Cardiac muscle cell (in vitro differentiated cells and primary cell): ENCODE data around the gene PCDHB4. TPM values are rescaled to one million over a fixed set of nuclear protein-coding genes. Genes with fewer than 3 reads are reported as not detected.
A peak's percentile ranks its signal among the peaks of the same experiment; 100 is the strongest.

Source experiments
- DNase-seq, 2 donors: peaks; one replicate each; pipeline versions ENCODE4 v3.0.0 to v3.0.0-alpha.2; 2010 to 2017; ENCODE audit warnings: low read depth in 1 of 2, low spot score in 1 of 2
- H3K27ac ChIP-seq: fragments of 200-600 bp; sonication (generic); 2 replicates; pipeline ENCODE4 v1.5.1; 2016
- H3K27me3 ChIP-seq: fragments of 200-600 bp; sonication (generic); 2 replicates; pipeline ENCODE4 v1.6.0; 2016; ENCODE audit warnings: control low read depth
- H3K36me3 ChIP-seq: fragments of 200-600 bp; sonication (generic); 2 replicates; pipeline ENCODE4 v1.5.1; 2016; ENCODE audit warnings: control low read depth
- H3K4me1 ChIP-seq: fragments of 200-600 bp; sonication (generic); 2 replicates; pipeline ENCODE4 v1.8.1; 2017; ENCODE audit warnings: low read depth, mild to moderate bottlenecking, mixed run types
- H3K4me3 ChIP-seq: fragments of 200-600 bp; sonication (generic); 2 replicates; pipeline ENCODE4 v1.5.1; 2016; ENCODE audit warnings: mild to moderate bottlenecking
- H3K9me3 ChIP-seq: fragments of 200-600 bp; sonication (generic); 2 replicates; pipeline ENCODE4 v1.5.1; 2017; ENCODE audit warnings: low read depth, mild to moderate bottlenecking, control low read depth
- polyA plus RNA-seq: library from polyadenylated mRNA; unstranded; fragments of >200 nt; fragmentation: Nextera tagmentation; extraction: Ambion mirVana; gene quantifications from 2 replicates; pipeline ENCODE4 v1.2.1, GENCODE V29; 2016
- total RNA-seq: library from RNA; depleted of rRNA; stranded (reverse); fragments of >200 nt; gene quantifications from 2 replicates; pipeline ENCODE4 v1.2.3, GENCODE V29; 2016
- TF ChIP-seq, protein P1 (sequence below): IDR thresholded peaks from 2 replicates; pipeline ENCODE4 v1.5.1; 2012; ENCODE audit warnings: low read depth, mild to moderate bottlenecking, low read length

Gene PCDHB4
- 2.6 and 5.2 TPM in 2 replicates for total RNA-seq
- polyA plus RNA-seq = 0.75 and 2.4 TPM in 2 replicates

DNA sequence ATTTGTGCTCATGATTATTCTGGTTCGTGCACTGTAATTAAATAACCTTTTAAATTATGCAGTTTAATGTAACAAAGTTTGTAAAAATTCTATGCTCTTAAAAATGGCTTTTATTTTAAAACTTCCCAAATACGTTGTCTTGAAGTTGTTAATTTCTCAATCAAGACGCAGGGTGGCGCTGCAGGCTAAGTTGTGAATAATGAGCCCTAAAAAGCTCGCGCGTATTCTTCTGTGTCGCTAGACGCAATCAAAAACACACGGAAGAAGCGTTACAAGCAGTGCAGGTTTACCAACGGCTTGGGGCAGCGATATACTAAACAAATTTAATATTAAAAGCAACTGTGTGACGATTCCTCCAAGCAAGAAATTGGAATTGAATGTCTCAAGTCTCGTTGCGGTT is at the start of gene PCDHB4:
Gene PCDHB4 (plus strand): TSS at position 256 of the 400 bp plus-strand sequence. CDS start 181 bp downstream, outside the sequence.
- Histone ChIP-seq H3K36me3 (no peaks in the 10 kb centered on the region), H3K4me3 (no peak within 1 kb of the TSS), H3K27ac (no peak within 1 kb of the TSS), H3K4me1 (no peaks in the 10 kb centered on the region), H3K27me3 (no peaks in the 10 kb centered on the region), H3K9me3 (no peaks in the 10 kb centered on the region)
- TF ChIP-seq, protein P1, sequence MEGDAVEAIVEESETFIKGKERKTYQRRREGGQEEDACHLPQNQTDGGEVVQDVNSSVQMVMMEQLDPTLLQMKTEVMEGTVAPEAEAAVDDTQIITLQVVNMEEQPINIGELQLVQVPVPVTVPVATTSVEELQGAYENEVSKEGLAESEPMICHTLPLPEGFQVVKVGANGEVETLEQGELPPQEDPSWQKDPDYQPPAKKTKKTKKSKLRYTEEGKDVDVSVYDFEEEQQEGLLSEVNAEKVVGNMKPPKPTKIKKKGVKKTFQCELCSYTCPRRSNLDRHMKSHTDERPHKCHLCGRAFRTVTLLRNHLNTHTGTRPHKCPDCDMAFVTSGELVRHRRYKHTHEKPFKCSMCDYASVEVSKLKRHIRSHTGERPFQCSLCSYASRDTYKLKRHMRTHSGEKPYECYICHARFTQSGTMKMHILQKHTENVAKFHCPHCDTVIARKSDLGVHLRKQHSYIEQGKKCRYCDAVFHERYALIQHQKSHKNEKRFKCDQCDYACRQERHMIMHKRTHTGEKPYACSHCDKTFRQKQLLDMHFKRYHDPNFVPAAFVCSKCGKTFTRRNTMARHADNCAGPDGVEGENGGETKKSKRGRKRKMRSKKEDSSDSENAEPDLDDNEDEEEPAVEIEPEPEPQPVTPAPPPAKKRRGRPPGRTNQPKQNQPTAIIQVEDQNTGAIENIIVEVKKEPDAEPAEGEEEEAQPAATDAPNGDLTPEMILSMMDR = no peak
- no peak for DNase-seq

DNA sequence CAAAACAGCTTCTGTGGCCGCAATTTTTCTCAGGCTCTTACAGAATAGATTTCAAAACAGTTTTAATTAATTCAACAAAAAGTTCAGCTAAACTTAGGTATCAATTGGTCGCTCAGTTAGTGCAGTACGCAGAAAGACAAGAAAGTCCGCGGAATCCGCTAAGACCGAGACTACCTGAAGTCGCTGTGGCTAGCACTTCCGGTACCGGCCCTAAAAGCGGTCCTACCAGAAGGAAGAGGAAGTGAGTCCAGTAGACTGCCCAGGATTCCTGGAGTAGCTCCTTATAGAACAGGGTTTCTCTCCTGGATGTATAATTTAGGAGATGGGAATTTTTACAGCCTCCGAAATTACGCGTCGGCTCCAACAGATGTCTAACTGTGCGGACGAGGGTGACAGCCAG is 43.8 kb upstream of the PCDHB4 start:
- DNase-seq = no peak
- Histone ChIP-seq H3K27ac (no peak overlapping the region), H3K4me3 (no peak overlapping the region), H3K4me1 (no peaks in the 10 kb centered on the region), H3K27me3 (peaks cover 33% of the 10 kb centered on the region), H3K9me3 (no peaks in the 10 kb centered on the region), H3K36me3 (no peaks in the 10 kb centered on the region)
- TF ChIP-seq, protein P1 = no peak

DNA sequence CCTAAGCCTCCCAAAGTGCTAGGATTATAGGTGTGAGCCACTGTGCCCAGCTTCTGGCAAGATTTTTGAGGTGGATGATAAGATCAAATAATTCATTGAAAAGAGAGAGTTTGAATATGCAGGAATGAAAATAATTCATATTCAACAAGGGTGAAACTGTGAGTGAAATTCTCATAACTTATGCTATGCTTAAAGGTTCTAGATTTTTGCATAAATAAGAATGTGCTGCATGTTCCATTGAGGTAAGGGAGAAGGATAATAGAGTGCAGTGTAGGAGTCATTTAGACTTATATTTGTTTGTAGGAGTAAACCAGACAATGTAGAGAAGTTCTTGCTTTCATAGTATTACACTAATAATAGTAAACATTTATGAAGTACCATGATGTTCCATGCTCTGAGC is 39.4 kb upstream of the PCDHB4 start:
- TF ChIP-seq, protein P1 = no peak
- no peak overlapping the region for H3K4me3 ChIP-seq
- H3K4me1 ChIP-seq = no peaks in the 10 kb centered on the region
- H3K27ac ChIP-seq = no peak overlapping the region
- no peak for DNase-seq
- H3K9me3 ChIP-seq = no peaks in the 10 kb centered on the region
- H3K27me3 ChIP-seq = peaks cover 20% of the 10 kb centered on the region
- H3K36me3 ChIP-seq = no peaks in the 10 kb centered on the region

DNA sequence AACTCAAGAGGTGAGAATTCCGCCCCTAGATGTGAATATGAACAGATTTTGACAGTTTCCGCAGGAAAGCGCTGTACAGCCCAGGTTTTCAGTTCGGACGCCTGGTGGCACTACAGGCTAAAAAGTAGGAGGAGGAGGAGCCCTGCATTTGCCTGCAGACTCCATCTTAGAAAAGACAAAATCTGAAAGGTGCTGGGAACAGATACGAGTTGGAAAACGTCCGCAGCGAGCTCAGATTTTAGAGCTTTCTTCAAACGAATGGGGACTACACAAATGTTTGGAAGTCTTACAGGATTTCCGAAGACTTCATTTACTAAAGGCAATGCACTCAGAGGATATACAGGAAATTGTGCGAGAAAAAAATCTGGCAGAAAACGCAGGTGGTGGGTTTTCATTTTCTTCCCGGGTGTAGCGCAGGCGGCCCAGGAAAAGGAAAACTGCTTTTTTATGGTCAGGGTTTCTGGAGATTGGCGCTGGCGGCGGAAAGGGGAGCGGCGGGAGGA is 37.1 kb upstream of the PCDHB4 start:
- Histone ChIP-seq H3K4me1 (no peaks in the 10 kb centered on the region), H3K4me3 (peak overlapping the region; percentile 52), H3K27me3 (peaks cover 16% of the 10 kb centered on the region), H3K9me3 (no peaks in the 10 kb centered on the region), H3K27ac (peak overlapping the region; percentile 88), H3K36me3 (no peaks in the 10 kb centered on the region)
- TF ChIP-seq, protein P1 = peak; percentile 23
- peak; percentile 41 to 69 for DNase-seq

DNA sequence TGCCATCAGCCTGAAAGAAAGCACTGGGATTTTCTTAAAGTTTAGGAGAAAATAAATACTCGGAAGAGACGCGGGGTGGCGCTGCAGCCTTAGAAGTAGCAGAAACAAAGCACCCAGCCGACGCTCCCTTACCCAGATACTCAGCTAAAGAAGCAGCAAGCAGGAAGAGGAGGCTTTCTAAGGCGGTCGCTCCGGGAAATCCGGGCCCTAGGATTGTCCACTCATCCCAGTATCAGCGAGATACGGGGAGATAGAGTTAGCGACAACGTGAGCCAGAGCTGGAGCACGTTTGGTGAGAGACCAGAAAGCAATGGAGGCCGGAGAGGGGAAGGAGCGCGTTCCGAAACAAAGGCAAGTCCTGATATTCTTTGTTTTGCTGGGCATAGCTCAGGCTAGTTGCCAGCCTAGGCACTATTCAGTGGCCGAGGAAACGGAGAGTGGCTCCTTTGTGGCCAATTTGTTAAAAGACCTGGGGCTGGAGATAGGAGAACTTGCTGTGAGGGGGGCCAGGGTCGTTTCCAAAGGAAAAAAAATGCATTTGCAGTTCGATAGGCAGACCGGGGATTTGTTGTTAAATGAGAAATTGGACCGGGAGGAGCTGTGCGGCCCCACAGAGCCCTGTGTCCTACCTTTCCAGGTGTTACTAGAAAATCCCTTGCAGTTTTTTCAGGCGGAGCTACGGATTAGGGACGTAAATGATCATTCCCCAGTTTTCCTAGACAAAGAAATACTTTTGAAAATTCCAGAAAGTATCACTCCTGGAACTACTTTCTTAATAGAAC is 26.9 kb upstream of the PCDHB4 start, which contains the start of gene PCDHB2:
Gene PCDHB2 (plus strand): TSS at position 135 of the 782 bp plus-strand sequence. CDS start 176 bp downstream, at position 311.
- H3K9me3 ChIP-seq = no peaks in the 10 kb centered on the region
- peak within 1 kb of the TSS; percentile 91 for H3K27ac ChIP-seq
- no peaks in the 10 kb centered on the region for H3K36me3 ChIP-seq
- peak; percentile 6 to 91 for DNase-seq
- H3K4me3 ChIP-seq = peak within 1 kb of the TSS; percentile 47
- no peaks in the 10 kb centered on the region for H3K4me1 ChIP-seq
- TF ChIP-seq, protein P1 = no peak
- no peaks in the 10 kb centered on the region for H3K27me3 ChIP-seq
